LNCaP clone FGC (cell line): ENCODE data around the gene SLPI.

Experiments used
- DNase-seq: peaks from one replicate; pipeline ENCODE4 v3.0.0-alpha.2; 2011; ENCODE audit warnings: low read depth
- H3K4me3 ChIP-seq: 2 replicates; pipeline ENCODE4 v1.5.1; 2011; ENCODE audit warnings: mild to moderate bottlenecking, low read depth, low read length, control low read depth
- TF ChIP-seq, protein P1 (sequence below): IDR thresholded peaks from 2 replicates; pipeline ENCODE4 v1.5.1; 2012; ENCODE audit warnings: mild to moderate bottlenecking; ENCODE audit not compliant: control insufficient read depth, insufficient read depth; ENCODE audit errors: extremely low read depth

The SLPI gene

GRCh38 chr20:45289942-45290676 is 35.7 kb upstream of the SLPI start:
- TF ChIP-seq, protein P1, sequence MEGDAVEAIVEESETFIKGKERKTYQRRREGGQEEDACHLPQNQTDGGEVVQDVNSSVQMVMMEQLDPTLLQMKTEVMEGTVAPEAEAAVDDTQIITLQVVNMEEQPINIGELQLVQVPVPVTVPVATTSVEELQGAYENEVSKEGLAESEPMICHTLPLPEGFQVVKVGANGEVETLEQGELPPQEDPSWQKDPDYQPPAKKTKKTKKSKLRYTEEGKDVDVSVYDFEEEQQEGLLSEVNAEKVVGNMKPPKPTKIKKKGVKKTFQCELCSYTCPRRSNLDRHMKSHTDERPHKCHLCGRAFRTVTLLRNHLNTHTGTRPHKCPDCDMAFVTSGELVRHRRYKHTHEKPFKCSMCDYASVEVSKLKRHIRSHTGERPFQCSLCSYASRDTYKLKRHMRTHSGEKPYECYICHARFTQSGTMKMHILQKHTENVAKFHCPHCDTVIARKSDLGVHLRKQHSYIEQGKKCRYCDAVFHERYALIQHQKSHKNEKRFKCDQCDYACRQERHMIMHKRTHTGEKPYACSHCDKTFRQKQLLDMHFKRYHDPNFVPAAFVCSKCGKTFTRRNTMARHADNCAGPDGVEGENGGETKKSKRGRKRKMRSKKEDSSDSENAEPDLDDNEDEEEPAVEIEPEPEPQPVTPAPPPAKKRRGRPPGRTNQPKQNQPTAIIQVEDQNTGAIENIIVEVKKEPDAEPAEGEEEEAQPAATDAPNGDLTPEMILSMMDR: no peak
- no peak for DNase-seq
- no peak overlapping the region for H3K4me3 ChIP-seq

DNA sequence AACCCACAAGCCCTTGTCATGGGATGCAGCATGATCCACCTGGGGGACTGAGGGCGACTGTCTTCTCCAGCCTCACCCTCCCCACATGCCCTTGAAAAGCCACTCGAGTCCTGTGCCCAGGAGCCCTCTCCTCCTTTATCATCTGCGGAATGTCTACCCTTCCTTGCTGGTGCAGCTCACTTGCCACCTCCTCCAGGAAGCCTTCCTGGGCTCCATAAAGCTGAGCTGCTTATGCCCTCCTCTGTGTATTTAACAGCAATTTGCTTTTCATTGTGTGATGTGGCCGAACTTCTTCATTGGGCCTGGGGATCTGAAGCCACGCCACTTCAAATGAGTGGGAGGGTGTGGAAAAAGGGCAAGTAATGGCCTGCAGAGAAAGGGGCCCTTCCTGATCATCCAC is 34.5 kb upstream of the SLPI start:
- no peak for DNase-seq
- TF ChIP-seq, protein P1: no peak

DNA sequence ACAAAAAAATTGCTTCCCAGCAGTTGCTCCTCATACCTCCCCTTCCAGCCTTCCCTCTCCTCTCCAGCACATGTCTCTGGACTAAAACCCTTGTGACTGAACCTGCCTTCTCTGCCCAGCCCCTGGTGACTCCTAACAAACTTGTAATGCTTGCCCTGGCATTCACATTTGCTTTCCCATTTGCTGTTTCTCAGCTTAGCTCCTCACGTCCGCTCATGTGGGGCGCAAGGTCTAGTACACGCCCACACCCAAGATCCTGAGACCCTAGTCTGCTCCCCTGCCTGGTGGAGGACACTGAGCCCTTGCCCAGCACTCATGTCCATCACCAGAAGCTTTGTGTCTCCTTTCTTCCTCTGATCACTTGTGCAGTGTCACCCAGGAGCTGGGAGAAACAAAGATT is 34.0 kb upstream of the SLPI start:
- H3K4me3 ChIP-seq: no peak overlapping the region
- TF ChIP-seq, protein P1: no peak
- no peak for DNase-seq

More for the DNA sequence above, 34.5 kb upstream of the SLPI start:
- no peak overlapping the region for H3K4me3 ChIP-seq

DNA sequence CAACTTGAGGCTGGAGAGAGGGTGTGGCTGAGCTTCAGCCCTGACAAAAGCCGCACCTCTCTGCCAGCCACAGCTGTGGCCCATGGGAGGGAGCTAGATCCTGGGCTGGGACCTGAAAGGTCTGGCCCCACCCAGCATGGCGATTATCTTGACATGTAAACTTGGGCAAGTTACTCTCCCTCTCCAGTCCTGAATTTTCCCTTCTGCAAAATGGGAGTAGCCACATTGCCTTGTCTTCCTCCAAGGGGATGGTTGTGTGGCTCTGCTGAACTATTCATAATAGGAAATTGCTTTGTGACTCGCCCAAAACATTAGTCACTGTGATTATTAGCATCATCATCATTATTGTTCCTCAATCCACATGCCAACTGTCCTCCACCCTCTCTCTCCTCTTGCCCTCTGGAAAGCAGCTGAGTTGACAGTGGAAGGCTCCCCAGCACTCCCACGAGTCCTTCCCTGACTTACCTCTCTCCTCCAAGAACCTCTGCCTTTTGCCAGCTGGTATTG is 29.2 kb upstream of the SLPI start:
- no peak overlapping the region for H3K4me3 ChIP-seq
- TF ChIP-seq, protein P1: no peak
- DNase-seq: no peak

- H3K4me3 ChIP-seq: no peak overlapping the region
- TF ChIP-seq, protein P1: no peak
- no peak for DNase-seq
Observed at GRCh38 chr20:45282700-45283550, 28.6 kb upstream of the SLPI start.

- TF ChIP-seq, protein P1: no peak
- no peak overlapping the region for H3K4me3 ChIP-seq
Observed at GRCh38 chr20:45279992-45280391, 25.6 kb upstream of the SLPI start.

GRCh38 chr20:45275338-45275737 is 21.0 kb upstream of the SLPI start:
- DNase-seq: no peak
- TF ChIP-seq, protein P1: no peak
- H3K4me3 ChIP-seq: no peak overlapping the region

More at GRCh38 chr20:45279992-45280391, 25.6 kb upstream of the SLPI start:
- no peak for DNase-seq
